A549 (cell line): ENCODE measurements around the gene SSTR3. TPM values are rescaled to one million over a fixed set of nuclear protein-coding genes. Genes with fewer than 3 reads are reported as not detected.
A peak's percentile ranks its signal among the peaks of the same experiment; 100 is the strongest.

Source experiments
- ATAC-seq, 2 experiments: fragments of 200-7000 bp in 1 of 2; fragments of >200 bp in 1 of 2; cut with Nextera tagmentation in 1 of 2; cut with Tn5 transposase in 1 of 2; 3 replicates each; pipeline versions ENCODE4 v1.8.0 to v1.9.1; 2018 to 2020; ENCODE audit warnings: mild to moderate bottlenecking in 1 of 2, moderate library complexity in 1 of 2
- CTCF ChIA-PET: fragments of 300-600 bp; sonication (Branson Sonifier 250); formaldehyde crosslinking; extraction: SDS; loops from one replicate; lab custom pipeline; 2021; ENCODE audit warnings: antibody characterized with exemption, inconsistent platforms; lab: Yijun Ruan, JAX
- POLR2A ChIA-PET: fragments of 350-600 bp; formaldehyde crosslinking; extraction: SDS; loops from one replicate; lab custom pipeline; 2021; ENCODE audit warnings: antibody characterized with exemption, inconsistent platforms; lab: Yijun Ruan, JAX
- DNase-seq, 2 experiments: peaks; one replicate each; pipeline versions ENCODE4 v3.0.0 to v3.0.0-alpha.2; 2011 to 2016; ENCODE audit warnings: low read depth in 1 of 2, low spot score in 1 of 2
- FAIRE-seq: peaks from 2 replicates; lab custom pipeline; 2011; peaks lifted over from hg19 to GRCh38; lab: Jason Lieb, UNC
- H3K27ac ChIP-seq, 2 experiments: fragments of >200 bp; sonication (Bioruptor Twin); formaldehyde crosslinking; 3 replicates each; pipeline ENCODE4 v1.5.1; 2016 to 2017
- H3K4me1 ChIP-seq: fragments of >200 bp; sonication (Bioruptor Twin); formaldehyde crosslinking; 3 replicates; pipeline ENCODE4 v1.6.1; 2016
- H3K4me2 ChIP-seq: fragments of >200 bp; sonication (Bioruptor Twin); formaldehyde crosslinking; 3 replicates; pipeline ENCODE4 v1.6.1; 2016
- H3K4me3 ChIP-seq: fragments of >200 bp; sonication (Bioruptor Twin); formaldehyde crosslinking; 3 replicates; pipeline ENCODE4 v1.5.1; 2016
- H3K9me3 ChIP-seq: fragments of >200 bp; sonication (Bioruptor Twin); formaldehyde crosslinking; 3 replicates; pipeline ENCODE4 v1.6.1; 2016
- ATOH8 ChIP-seq: fragments of 250-450 bp; sonication (Bioruptor Pico); IDR thresholded peaks from 2 replicates; pipeline ENCODE4 v1.5.0; 2020; ENCODE audit warnings: low read depth, mild to moderate bottlenecking, moderate library complexity
- BCL3 ChIP-seq: fragments of >200 bp; sonication (Bioruptor Twin); formaldehyde crosslinking; IDR thresholded peaks from 3 replicates; pipeline ENCODE4 v1.6.1; 2016
- BHLHE40 ChIP-seq: IDR thresholded peaks from 2 replicates; pipeline ENCODE4 v1.6.1; 2012; ENCODE audit warnings: low read depth, low read length, inconsistent platforms
- CBX8 ChIP-seq: fragments of 200-600 bp; sonication (generic); IDR thresholded peaks from 2 replicates; pipeline ENCODE4 v1.6.1; 2016
- CHD2 ChIP-seq: fragments of 150-350 bp; IDR thresholded peaks from 2 replicates; pipeline ENCODE4 v1.6.1; 2014; ENCODE audit warnings: low read length; ENCODE audit not compliant: partially characterized antibody
- CHD4 ChIP-seq: fragments of 200-600 bp; sonication (generic); IDR thresholded peaks from 2 replicates; pipeline ENCODE4 v1.6.1; 2016; ENCODE audit warnings: antibody characterized with exemption, mild to moderate bottlenecking, borderline replicate concordance
- ESRRA ChIP-seq: fragments of 150-350 bp; IDR thresholded peaks from 2 replicates; pipeline ENCODE4 v1.6.1; 2014; ENCODE audit warnings: mild to moderate bottlenecking, low read length, borderline replicate concordance
- FOSL2 ChIP-seq, 2 experiments: fragments of 450-650 bp in 1 of 2; fragments of >200 bp in 1 of 2; sonication (Bioruptor Twin) in 1 of 2; formaldehyde crosslinking; IDR thresholded peaks; 2 replicates each; pipeline versions ENCODE4 v1.5.0 to v1.6.1; 2016 to 2020; ENCODE audit warnings: mild to moderate bottlenecking in 1 of 2, moderate library complexity in 1 of 2
- HDAC2 ChIP-seq: fragments of 200-600 bp; sonication (generic); IDR thresholded peaks from 2 replicates; pipeline ENCODE4 v1.6.1; 2016
- HOXA7 ChIP-seq: fragments of 250-450 bp; sonication (Bioruptor Pico); IDR thresholded peaks from 2 replicates; pipeline ENCODE4 v1.5.0; 2020; ENCODE audit warnings: mild to moderate bottlenecking, moderate library complexity
- HOXB13 ChIP-seq: fragments of 250-450 bp; sonication (Bioruptor Pico); IDR thresholded peaks from 2 replicates; pipeline ENCODE4 v1.5.0; 2020; ENCODE audit warnings: low read depth, mild to moderate bottlenecking, moderate library complexity
- HOXB5 ChIP-seq: fragments of 250-450 bp; sonication (Bioruptor Pico); IDR thresholded peaks from 2 replicates; pipeline ENCODE4 v1.5.0; 2020; ENCODE audit warnings: mild to moderate bottlenecking, moderate library complexity
- MAFK ChIP-seq: fragments of 450-650 bp; IDR thresholded peaks from 2 replicates; pipeline ENCODE4 v1.6.1; 2014; ENCODE audit not compliant: partially characterized antibody
- PHF8 ChIP-seq: fragments of 200-600 bp; sonication (generic); IDR thresholded peaks from 2 replicates; pipeline ENCODE4 v1.6.1; 2016; ENCODE audit warnings: low read depth, mild to moderate bottlenecking, antibody characterized with exemption, moderate library complexity, borderline replicate concordance
- RAD21 ChIP-seq, 2 experiments: fragments of >200 bp in 1 of 2; sonication (Bioruptor Twin) in 1 of 2; formaldehyde crosslinking in 1 of 2; IDR thresholded peaks in 1 of 2; conservative IDR thresholded peaks in 1 of 2; 2 replicates in 1 of 2; 3 replicates in 1 of 2; pipeline ENCODE4 v1.6.1; 2012 to 2018; ENCODE audit warnings: inconsistent platforms in 1 of 2
- REST ChIP-seq: fragments of 200-600 bp; sonication (generic); IDR thresholded peaks from 2 replicates; pipeline ENCODE4 v1.6.1; 2016; ENCODE audit warnings: antibody characterized with exemption, mild to moderate bottlenecking, moderate library complexity
- RFX5 ChIP-seq: fragments of 450-650 bp; IDR thresholded peaks from 2 replicates; pipeline ENCODE4 v1.7.1; 2014; ENCODE audit warnings: antibody characterized with exemption, mild to moderate bottlenecking, moderate library complexity
- RNF2 ChIP-seq: fragments of 200-600 bp; sonication (generic); IDR thresholded peaks from 2 replicates; pipeline ENCODE4 v1.6.1; 2016; ENCODE audit warnings: low read depth, mild to moderate bottlenecking, antibody characterized with exemption, moderate library complexity, borderline replicate concordance
- SMC3 ChIP-seq: fragments of >200 bp; sonication (Bioruptor Twin); formaldehyde crosslinking; IDR thresholded peaks from 3 replicates; pipeline ENCODE4 v1.6.1; 2018; ENCODE audit warnings: inconsistent platforms
- TFCP2L1 ChIP-seq: fragments of 250-450 bp; sonication (Bioruptor Pico); IDR thresholded peaks from 2 replicates; pipeline ENCODE4 v1.5.0; 2021; ENCODE audit warnings: mild to moderate bottlenecking
- TP53 ChIP-seq: fragments of 250-450 bp; sonication (Bioruptor Pico); IDR thresholded peaks from 2 replicates; pipeline ENCODE4 v1.5.0; 2021; ENCODE audit warnings: mild to moderate bottlenecking, moderate library complexity
- ZC3H11A ChIP-seq: fragments of 450-650 bp; IDR thresholded peaks from 2 replicates; pipeline ENCODE4 v1.6.1; 2014; ENCODE audit warnings: antibody characterized with exemption, mild to moderate bottlenecking
- ZFP36 ChIP-seq: fragments of 450-650 bp; IDR thresholded peaks from 2 replicates; pipeline ENCODE4 v1.6.1; 2014; ENCODE audit warnings: borderline replicate concordance; ENCODE audit not compliant: partially characterized antibody
- ZNF302 ChIP-seq: fragments of 250-450 bp; sonication (Bioruptor Pico); IDR thresholded peaks from 2 replicates; pipeline ENCODE4 v1.9.0; 2021; ENCODE audit warnings: inconsistent platforms, mild to moderate bottlenecking, moderate library complexity
- WGBS: methylation state at CpG from one replicate; pipeline ENCODE4 v1.1.6; 2017; ENCODE audit errors: missing lambda C conversion rate; 5-methylcytosine and 5-hydroxymethylcytosine counted together
- polyA plus RNA-seq, 4 experiments: library from polyadenylated mRNA; depleted of rRNA in 3 of 4; stranded (reverse); fragments of >200 nt; fragmentation: RNase III in 1 of 4; extraction: RNeasy Plus Mini Kit Qiagen cat#74134 plus additional on column Dnase treatment in 1 of 4; gene quantifications; 2 replicates in 3 of 4; 3 replicates in 1 of 4; pipeline ENCODE4 v1.2.3, GENCODE V29; 2011 to 2017

Gene SSTR3
- polyA plus RNA-seq, 2 of the 4 experiments (the other 2 are of a cell fraction): not detected

- H3K27ac ChIP-seq: peak overlapping the region in 1 of 2 experiments; percentile 67; a peak in 3 of 6 replicates
- FAIRE-seq: no peak
- no peak for ATAC-seq
- POLR2A ChIA-PET: no interaction called here
- H3K4me2 ChIP-seq: peak overlapping the region; percentile 40
- DNase-seq: no peak
- peaks cover 41% of the 10 kb centered on the region for H3K4me1 ChIP-seq
- no peak overlapping the region for H3K4me3 ChIP-seq
- TF ChIP-seq HOXB5 (CRISPR knock-in tag) (no peak), ATOH8 (CRISPR knock-in tag) (no peak), CHD2 (no peak), BHLHE40 (no peak), MAFK (no peak), RNF2 (no peak), CBX8 (no peak), RFX5 (no peak), ESRRA (no peak), ZFP36 (no peak)
- CTCF ChIA-PET: interaction anchor here (0.8 to 1.8 kb wide), 3 partner anchors 30 to 173 kb away, joined by 3 to 6 read pairs (median 5); no protein-coding TSS in a partner anchor
- no peaks in the 10 kb centered on the region for H3K9me3 ChIP-seq
Observed at GRCh38 chr22:37255558-37256006, 43.3 kb upstream of the SSTR3 start.

- no peak for ATAC-seq
- Histone ChIP-seq H3K4me2 (peak overlapping the region; percentile 43), H3K4me1 (peaks cover 41% of the 10 kb centered on the region), H3K4me3 (no peak overlapping the region), H3K27ac (no peak overlapping the region), H3K9me3 (no peaks in the 10 kb centered on the region)
- no peak for TF ChIP-seq SMC3
- no peak for TF ChIP-seq ZNF302 (CRISPR knock-in tag)
- no peak for TF ChIP-seq CHD4
- TF ChIP-seq RAD21 (conservative IDR thresholded peaks at IDR 0.05 in 1 of 2, IDR thresholded peaks at IDR 0.05 in 1 of 2): no peak
- TF ChIP-seq ZC3H11A: no peak
- no peak for TF ChIP-seq TFCP2L1
- TF ChIP-seq ESRRA: no peak
- no peak for TF ChIP-seq FOSL2 (IDR thresholded peaks at IDR 0.05)
- no peak for TF ChIP-seq FOSL2 (CRISPR knock-in tag; IDR thresholded peaks at IDR 0.05)
- no peak for TF ChIP-seq HDAC2
- no peak for TF ChIP-seq HOXA7 (CRISPR knock-in tag)
- TF ChIP-seq BHLHE40: no peak
- TF ChIP-seq TP53 (CRISPR knock-in tag): no peak
- no peak for TF ChIP-seq BCL3
- no peak for TF ChIP-seq PHF8
- TF ChIP-seq ZFP36: no peak
- TF ChIP-seq HOXB13 (CRISPR knock-in tag): no peak
- TF ChIP-seq CHD2: no peak
- no peak for TF ChIP-seq REST
- WGBS: 37% methylated on average over 5 of the region's 5 CpGs
- ChIA-PET CTCF (interaction anchor here (1.2 to 1.3 kb wide), 2 partner anchors 58 to 203 kb away, joined by 3 read pairs; no protein-coding TSS in a partner anchor), POLR2A (no interaction called here)
- DNase-seq: no peak
- FAIRE-seq: no peak
Observed at GRCh38 chr22:37254867-37255233, 42.6 kb upstream of the SSTR3 start.
